DMS53 treated with DMSO at 0.1 percent for 48 hours (cell line): ENCODE data around the gene MYRF.

Source experiments
- DNase-seq: peaks from one replicate; lab custom pipeline; 2025; ENCODE audit not compliant: unreplicated experiment; lab: John Stamatoyannopoulos, UW

MYRF gene

GRCh38 chr11:61815790-61816735, 63.6 kb downstream of the MYRF start:
- DNase-seq, result peak; percentile 52

- DNase-seq, result peak; percentile 91
Observed at GRCh38 chr11:61816736-61817455, 64.5 kb downstream of the MYRF start, which contains the start of gene FADS1. FADS1 (minus strand) TSS chr11:61817003; CDS start chr11:61816929, 74 bp downstream.

- no peak for DNase-seq
Observed at GRCh38 chr11:61817471-61818202, 65.2 kb downstream of the MYRF start.

- DNase-seq, result no peak
Observed at GRCh38 chr11:61820174-61820573, 67.7 kb downstream of the MYRF start.

GRCh38 chr11:61826930-61827570, 74.6 kb downstream of the MYRF start:
- no peak for DNase-seq

GRCh38 chr11:61827571-61828378, 75.3 kb downstream of the MYRF start, which contains the start of gene FADS2:
FADS2 (plus strand) TSS chr11:61828300; CDS start chr11:61828391, 91 bp downstream.
- peak; percentile 81 for DNase-seq

- DNase-seq, result no peak
Observed at GRCh38 chr11:61828379-61828628, 75.9 kb downstream of the MYRF start.

- peak; percentile 9 for DNase-seq
Observed at GRCh38 chr11:61828629-61829407, 76.4 kb downstream of the MYRF start.

- no peak for DNase-seq
Observed at GRCh38 chr11:61829806-61830205, 77.4 kb downstream of the MYRF start.

- no peak for DNase-seq
Observed at GRCh38 chr11:61830237-61831105, 78.0 kb downstream of the MYRF start.

GRCh38 chr11:61832207-61832606, 79.8 kb downstream of the MYRF start:
- no peak for DNase-seq

GRCh38 chr11:61832754-61833153, 80.3 kb downstream of the MYRF start:
- no peak for DNase-seq

GRCh38 chr11:61833471-61833870, 81.0 kb downstream of the MYRF start:
- no peak for DNase-seq

GRCh38 chr11:61833926-61834277, 81.5 kb downstream of the MYRF start:
- no peak for DNase-seq

- no peak for DNase-seq
Observed at GRCh38 chr11:61834278-61835048, 82.0 kb downstream of the MYRF start.

GRCh38 chr11:61836193-61836592, 83.8 kb downstream of the MYRF start:
- no peak for DNase-seq

GRCh38 chr11:61837411-61838005, 85.1 kb downstream of the MYRF start:
- DNase-seq, result no peak
